LoVo (cell line): ENCODE results near the gene ERC1.

Source experiments
- DNase-seq: peaks from one replicate; pipeline ENCODE4 v3.0.0-alpha.2; 2016; ENCODE audit warnings: low spot score

Gene ERC1

DNA sequence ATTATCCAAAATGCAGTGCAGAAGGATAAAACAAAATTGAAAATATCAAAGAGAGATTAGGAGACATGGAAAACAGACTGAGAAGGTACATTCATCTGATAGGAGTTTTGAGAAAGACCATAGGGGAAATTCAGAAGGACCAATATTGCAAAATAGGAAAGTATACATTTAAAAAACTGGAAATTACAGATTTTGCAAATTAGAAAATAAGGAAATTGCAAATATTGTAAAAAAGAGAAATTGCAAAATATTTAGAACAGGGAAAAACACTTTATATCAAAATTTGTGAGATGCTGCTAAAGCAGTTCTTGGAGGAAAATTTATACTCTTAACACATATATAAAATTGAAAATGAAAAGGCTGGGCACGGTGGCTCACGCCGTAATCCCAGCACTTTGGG lies 410.9 kb downstream of the ERC1 start:
- DNase-seq = no peak

DNA sequence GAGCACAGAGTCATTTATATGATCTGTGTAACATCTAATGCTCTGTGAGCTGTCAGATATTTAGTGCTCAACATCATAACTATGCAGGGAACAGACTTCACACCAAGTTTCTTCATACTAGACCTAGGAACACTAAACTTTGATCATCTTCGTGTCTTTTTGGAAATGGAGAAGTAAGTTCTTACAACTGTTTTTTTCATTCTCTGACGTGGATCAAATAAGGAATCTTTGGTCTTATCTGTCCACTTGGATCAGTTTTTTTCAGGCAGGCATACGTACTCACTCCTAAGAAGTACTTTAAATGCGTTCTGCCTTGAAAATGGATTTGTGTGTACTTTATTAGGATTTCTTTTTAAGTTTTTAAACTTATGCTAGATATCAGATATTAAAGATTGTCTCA lies 412.4 kb downstream of the ERC1 start:
- DNase-seq = no peak

DNA sequence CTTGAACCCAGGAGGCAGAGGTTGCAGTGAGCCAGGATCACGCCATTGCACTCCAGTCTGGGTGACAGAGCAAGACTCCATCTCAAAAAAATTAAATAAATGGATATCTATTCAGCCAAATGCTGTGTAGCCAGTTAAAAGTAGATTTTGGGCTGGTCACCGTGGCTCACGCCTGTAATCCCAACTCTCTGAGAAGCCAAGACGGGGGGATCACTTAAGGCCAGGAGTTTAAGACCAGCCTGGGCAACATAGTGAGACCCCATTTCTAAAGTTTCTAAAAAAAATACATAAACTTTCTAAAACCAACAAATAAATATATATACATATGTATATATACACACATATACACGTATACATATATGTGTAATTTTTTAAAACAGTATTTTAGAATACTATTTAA lies 414.6 kb downstream of the ERC1 start:
- no peak for DNase-seq

DNA sequence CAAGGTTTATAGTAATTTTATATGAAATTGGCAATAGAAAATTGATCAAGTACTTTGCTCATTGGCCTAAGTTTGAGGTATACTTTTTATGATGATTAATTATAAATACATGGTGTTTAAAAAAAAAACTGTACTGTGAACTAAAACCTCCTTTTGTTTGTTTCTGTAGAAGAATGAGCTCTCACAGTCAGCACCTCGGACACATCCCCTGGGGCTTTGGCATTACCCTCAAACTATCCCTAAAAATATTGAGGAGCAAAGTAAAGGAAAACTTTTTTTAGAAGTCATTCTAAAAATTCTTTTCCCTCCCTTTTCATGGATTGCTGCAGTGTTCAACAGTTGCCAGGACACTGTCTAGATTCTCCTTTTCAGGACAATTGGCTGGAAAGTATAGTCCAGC lies 419.8 kb downstream of the ERC1 start:
- DNase-seq = no peak

DNA sequence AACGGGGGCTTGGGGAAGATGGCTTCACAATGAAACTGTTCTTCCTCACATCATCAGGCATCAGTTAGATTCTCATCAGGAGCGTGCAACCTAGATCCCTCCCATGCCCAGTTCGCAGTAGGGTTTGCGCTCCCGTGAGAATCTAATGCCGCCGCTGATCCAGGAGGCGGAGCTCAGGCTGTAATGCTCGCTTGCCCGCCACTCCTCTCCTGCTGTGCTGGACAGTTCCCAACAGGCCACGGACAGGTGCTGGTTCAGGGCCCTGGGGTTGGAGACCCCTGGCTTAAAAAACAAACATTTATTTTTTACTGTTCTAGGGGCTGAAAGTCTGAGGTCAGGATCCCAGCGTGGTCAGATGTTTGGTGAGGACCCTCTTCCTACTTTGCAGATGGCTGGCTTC lies 422.9 kb downstream of the ERC1 start:
- DNase-seq = no peak

DNA sequence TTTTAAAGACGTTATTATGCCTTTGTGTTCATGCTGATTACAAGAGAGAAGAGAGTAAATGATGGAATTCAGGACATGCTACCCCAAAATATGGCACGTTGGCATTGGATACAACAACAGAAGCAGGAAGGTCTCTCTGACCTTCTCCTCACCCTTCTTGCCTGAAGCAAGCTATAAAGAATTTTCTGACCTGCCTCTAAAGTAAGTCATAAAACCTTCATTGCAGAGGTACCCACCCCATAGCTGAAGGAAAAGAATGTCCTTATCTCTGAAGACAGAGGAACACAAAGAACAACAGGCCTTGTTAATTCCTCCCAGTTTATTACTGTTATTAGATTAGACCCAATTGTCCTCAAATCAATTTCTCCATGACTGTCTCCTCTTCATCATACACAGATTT lies 427.1 kb downstream of the ERC1 start:
- peak; percentile 12 for DNase-seq

DNA sequence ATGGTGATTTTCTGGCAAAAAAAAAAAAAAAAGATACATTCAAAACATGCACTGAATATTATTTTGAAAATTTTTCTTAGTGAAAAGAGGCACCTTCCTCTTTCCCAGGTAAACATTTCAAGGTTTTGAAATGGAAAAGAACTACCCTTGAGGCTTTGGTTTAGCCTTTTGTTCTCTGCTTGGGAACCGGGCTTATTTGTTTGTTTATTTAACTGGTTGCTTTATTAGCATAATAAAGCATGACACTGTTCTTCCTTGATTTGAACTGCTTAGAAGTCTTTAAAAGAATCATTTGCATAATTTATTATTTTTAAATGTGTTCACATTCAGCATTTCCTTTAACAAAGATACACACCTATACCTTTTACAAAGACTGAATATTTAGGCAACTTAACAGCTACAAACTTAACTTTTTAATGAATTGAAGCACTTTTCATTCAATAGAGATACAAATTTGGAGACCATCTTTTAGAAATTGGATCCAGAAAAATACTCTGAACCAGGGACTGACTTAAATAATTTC lies 428.9 kb downstream of the ERC1 start:
- no peak for DNase-seq

DNA sequence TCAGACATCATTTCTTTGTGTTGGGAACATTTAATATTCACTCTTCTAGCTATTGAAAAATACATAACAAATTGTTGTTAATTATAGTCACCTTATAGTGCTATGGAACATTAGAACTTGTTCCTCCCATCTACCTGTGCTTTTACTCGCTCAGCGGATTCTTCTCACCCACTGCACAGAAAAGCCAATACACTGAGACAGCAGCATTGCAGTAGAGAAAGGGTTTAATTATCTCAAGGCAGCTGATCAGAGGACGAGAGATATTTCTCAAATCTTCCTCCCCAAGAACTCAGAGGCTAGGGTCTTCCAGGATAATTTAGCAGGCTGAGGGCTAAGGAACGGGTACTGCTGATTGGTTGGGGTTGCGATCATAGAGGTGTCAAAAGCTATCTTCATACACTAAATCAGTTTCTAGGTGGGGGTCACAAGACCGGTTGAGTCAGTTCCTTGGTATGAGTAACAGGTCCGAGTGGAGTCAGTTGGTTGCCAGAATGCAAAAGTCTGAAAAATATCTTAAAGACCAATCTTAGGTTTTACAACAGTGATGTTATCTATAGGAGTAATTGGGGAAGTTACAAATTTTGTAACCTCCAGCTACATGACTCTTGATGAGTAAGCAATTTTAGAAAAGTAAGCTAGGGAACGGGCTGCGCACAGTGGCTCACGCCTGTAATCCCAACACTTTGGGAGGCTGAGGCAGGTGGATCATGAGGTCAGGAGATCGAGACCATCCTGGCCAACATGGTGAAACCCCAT lies 430.2 kb downstream of the ERC1 start:
- no peak for DNase-seq

DNA sequence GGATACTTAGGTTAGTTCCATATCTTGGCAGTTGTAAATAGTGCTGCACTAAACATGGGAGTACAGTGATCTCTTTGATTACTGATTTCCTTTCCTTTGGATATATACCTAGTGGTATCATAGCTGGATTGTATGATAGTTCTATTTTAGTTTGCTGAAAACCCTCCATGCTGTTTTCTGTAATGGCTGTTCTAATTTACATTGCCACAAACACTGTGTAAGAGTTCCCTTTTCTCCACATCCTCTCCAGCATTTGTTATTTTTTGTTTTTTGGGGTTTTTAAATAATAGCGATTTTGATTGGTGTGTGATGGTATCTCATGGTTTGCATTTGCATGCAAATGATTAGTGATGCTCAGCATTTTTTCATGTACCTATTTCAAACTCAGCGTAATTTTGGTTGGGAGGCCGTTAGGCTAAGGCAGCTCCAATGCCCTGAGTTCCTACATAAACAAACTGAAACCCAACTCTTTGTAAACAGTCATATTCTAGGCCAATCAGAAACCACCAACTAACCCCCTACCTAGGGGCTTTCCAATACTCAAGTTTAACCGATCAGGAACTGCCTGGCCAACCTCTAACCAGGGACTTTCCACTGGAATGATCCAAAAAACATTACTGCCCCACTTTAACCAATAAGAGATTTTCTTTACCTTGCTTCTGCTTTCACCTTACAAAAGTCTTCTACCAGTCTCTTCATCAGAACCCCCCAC lies 431.7 kb downstream of the ERC1 start:
- DNase-seq = no peak

DNA sequence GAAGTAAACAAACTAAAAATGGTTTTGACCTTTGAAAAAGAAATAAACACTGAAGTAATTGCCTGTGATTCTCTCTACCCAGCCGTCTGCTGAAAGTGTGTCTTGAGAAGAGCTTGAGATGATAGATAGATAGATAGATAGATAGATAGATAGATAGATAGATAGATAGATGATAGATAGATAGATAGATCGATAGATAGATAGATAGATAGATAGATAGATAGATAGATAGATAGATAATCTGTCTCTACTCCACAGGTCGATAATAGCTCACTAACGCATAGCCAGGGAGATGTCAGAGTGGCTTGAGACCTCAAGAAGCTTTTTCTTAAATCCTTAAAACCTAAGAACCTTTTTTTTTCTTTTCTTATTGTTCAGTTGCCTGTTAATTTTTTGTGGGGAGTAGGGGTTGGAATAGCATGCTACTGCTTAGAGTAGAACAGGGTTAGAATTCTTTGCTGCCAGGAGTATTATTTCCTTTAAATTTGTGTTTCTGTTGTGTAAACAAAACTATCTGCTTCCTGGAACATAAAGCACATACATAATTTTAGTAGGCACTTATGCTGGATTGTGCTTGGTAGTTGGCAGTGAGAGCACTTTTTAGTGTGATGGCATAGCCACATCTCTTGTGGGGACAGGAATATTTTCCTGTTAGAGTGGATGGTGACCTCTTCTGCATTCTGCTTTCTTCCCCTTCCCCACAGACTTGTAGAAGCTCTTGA lies 433.8 kb downstream of the ERC1 start:
- no peak for DNase-seq

DNA sequence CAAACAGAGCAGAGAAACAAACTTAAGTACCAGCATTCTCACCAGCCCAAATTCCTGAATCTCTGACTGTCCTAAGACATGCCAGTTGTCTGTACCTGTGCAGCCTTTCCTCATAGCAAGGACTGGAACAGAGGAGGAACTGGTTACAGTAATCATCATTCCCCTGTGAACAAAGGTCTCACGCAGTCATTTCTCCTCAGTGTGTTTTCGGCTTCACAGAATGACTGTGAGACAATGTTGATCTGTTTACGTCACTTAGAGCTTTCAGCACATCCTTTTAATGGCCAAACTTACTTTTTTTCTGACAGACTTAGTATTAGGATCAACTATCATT lies 434.3 kb downstream of the ERC1 start:
- DNase-seq = no peak

DNA sequence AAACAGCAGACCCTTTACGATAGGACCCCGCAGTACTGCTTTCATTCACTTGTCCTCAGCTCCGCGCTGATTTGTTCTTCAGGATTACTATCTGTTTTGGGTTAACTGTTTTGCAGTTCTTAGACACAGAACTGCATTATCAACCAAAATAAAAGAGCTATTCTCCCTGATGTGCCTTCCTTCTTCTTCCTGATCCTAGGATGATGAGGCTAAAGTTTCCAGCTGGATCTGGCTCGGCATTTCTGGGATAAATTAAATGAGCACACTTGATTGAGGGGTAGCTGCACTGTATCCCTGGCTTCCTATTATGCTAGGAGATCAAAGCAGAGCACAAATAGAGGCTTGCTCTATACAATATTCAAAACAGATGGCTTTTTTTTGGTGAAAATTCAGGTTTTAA lies 437.6 kb downstream of the ERC1 start:
- DNase-seq = no peak

DNA sequence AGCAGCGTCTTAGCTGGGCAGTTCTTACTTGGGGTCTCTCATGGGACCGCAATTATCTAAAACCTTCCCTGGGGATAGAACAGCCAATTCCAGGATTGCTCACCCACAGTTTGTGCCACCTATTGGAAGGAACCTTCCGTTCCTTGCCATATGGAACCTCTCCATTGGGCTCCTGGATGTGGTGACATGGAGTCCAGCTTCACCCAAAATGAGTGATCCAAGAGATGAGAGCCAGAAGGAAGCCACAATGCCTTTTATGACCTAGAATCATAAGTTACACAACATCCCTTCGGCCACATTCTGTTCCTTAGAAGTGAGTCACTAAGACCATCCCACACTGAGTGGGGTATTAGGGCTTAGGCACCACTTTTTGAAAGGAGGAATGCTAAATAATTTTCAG lies 439.0 kb downstream of the ERC1 start:
- DNase-seq = no peak

DNA sequence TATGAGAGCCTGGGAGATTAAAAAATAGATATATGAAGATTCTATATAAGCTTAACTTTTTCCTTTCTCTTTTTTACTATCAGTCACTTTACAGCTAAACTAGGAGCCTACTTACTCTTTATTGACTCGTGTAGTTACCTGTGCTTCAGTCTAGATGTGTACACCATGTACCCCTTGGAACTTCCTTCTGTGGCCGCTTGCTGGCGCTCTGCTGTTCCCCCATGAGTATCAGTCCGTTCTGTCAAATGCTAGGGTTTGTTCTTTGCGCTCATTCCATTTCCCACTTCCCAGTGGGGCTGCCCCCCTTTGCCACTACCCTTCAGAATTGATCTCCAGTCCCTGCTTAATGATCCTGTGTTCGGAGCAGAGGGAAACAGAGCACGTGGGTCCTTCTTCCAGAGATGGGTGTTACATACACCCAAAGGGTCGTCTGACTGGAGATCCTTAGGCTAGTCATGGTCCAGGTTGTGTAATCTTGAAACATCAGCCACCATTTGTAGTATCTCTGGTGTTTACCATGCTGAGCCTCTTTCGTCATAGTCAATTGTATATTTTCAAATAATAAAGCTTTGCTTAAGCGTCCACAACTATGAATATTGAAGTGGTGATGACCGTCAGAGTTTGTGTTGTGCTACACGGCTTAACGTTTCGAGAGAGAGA lies 443.4 kb downstream of the ERC1 start:
- DNase-seq = no peak

DNA sequence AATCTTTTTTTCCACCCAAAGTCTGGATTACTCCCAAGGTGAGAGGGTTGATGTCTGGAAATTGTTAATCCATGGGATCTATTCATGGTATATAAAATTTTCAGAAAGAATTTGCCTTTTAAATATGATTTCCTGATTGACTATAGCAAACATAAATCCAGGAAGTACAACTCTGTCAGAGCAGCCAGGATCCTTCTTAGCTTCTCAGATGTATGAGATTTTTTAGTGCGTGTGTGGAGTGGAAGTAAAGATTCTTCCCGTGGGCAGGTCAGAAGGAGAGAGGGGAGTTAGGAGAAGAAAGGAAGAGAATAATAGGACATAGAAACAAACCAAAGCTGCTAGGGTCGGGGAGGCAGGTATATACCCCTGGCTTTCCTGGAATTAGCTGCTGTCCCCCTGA lies 444.0 kb downstream of the ERC1 start:
- no peak for DNase-seq

DNA sequence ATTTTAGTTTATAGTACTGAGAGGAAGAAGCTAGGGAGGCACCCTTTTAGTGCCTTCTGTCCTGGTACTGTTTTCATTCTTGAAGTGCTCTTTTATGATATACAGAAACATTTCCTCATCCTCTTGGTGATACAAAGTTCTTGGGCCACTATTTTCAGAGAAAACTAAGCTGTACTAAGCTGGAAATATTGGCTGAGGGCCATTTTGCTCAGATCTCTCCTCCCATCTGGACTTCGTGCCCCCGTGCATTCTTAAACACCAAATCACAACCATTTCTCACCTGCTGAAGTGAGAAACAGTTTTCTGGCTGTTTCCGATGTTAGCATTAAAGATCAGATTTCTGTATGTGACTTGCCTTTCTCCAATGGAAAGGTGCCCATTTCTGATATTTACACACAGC lies 444.4 kb downstream of the ERC1 start:
- DNase-seq = no peak

DNA sequence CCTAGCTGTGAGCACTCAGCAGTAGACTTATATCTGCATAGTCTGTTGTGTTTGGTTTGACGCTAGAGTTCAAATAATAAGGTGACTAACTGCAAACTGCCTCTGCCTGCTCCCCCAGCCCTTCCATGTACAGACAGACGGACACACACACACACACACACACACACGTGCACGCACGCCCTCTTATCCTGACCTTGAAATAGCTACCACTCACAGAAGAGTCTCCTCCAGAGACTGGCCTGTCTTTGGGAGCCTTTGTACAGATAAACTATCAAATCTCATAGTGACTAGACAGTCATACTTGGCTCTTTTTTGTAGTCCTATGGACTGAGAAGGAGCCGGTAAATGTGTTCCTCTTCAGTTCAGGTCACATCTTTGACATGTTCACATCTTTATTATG lies 445.0 kb downstream of the ERC1 start:
- no peak for DNase-seq

DNA sequence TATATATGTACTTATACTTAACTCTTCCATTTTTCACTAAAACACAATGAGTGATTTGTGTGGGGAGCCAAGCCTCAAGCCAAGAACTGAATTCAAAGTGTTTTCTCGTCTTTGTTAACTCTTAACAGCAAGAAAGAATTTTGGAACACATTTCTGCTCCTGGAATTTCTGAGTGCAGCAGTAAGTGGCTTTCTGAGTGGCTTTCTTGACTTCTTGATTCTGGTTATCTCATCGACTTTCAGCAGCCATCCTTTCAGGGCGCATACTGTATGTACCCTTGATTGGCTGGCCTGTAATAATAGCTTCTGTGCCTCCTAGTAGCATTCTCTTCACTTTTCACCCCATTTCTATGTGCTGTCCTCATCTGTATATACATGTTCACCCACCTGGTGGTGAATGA lies 446.0 kb downstream of the ERC1 start:
- DNase-seq = no peak

DNA sequence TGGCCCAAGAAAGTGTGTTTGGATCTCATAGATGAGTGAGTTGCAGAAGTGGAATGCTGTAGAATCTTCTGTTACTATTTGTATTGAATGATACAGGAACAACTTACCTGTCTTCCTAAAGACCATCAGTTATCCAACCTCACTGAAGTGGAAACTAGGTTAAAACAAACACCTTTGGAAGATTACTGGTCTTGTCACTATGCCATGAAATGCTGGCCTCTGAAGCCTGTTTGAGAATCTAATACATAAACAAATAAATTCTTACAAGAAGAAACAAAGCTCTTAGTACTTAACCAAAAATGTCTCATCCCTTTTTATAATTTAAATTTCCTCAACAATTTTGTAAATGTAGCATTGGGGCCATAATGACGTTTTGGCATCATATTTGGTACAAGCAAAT lies 448.2 kb downstream of the ERC1 start:
- DNase-seq = no peak

DNA sequence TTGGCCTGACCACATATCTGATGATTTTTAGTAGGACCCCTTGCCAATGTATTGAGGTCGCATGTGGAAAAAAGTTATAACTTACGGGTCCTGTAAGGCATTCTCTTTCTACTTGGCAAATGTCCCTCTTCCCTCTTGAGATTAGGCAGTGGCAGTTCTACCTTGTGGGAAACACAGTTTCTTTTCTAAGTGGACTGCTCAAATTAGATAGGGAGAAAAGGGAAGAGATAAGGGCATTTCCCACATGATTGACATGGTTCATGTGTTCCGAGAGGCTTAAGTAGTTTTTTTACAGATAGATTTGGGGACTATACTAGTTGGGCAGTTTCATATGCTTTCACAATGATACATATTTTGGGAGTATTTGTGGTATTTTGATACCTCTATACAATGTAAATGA lies 448.7 kb downstream of the ERC1 start:
- DNase-seq = no peak

DNA sequence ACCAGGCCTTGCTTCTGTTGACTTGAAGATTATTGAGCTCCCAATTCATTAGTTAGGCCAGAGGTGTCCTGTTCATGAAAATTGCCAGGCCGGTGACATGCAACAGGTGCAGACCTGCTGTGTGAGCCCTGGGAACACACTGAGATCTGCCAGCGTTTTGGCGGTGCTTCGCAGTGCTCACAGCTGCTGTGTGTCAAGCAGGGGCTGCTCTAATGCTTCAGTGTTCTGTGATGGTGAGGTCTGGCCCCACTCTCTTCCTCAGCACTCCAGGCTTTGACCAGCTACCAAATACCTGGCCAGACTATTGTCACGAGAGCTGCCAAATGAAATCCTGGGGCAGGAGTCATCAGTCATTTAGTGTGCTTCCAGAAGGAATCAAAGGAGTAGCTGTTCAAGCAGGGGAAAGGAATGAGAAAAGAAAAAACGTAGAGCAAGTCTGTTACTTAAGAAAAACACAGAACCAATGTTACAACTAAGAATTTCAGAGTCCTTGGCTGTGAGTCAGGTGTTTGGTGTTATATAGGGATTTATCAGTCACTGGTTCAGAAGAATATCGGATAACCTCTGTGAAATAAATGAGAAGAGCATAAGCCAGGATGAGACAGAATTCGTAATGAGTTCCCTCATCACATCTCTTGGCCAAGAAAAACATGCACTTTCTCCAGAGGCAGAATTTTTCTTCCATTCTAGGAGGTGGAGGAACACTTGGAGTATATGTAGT lies 452.6 kb downstream of the ERC1 start:
- no peak for DNase-seq

DNA sequence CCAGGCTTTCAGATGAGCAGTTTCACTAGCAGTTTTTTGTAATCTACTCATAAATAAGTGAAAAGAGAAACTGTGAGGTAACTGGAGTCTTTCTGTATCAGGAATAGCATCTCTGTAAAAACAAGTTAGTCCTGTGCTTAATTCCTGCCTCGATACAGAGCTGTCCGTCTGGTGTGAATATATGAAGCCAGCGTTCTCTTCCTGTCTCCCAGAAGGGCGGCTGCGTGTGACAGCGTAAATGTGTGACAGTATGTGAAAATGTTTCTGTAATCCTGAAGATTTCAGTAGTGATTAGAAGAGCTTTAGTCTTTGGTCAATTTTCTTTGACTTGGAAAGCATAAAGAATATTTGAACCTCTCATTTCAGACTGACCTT lies 453.1 kb downstream of the ERC1 start:
- DNase-seq = no peak
